B cell (primary cell): ENCODE results near the gene ZBTB8A. TPM values are rescaled to one million over a fixed set of nuclear protein-coding genes. Genes with fewer than 3 reads are reported as not detected.

ENCODE experiments used
- ATAC-seq: fragments of 200-7000 bp; cut with Tn5 transposase; one replicate; pipeline ENCODE4 v1.10.0; 2021; ENCODE audit warnings: low read depth, mild to moderate bottlenecking, moderate number of reproducible peaks, moderate library complexity
- CTCF ChIA-PET: fragments of 350-600 bp; sonication (Branson Sonifier 250); formaldehyde crosslinking; loops from one replicate; lab custom pipeline; 2021; ENCODE audit warnings: antibody characterized with exemption, inconsistent platforms; lab: Charles Lee
- POLR2A ChIA-PET: fragments of 350-600 bp; sonication (Branson Sonifier 250); formaldehyde crosslinking; loops from one replicate; lab custom pipeline; 2021; ENCODE audit warnings: antibody characterized with exemption; lab: Charles Lee
- DNase-seq: peaks from one replicate; pipeline ENCODE4 v3.0.0; 2013
- H2AFZ ChIP-seq: 2 replicates; pipeline ENCODE4 v1.6.1; 2012; ENCODE audit warnings: mild to moderate bottlenecking, low read depth, low read length; ENCODE audit not compliant: insufficient read depth, poor library complexity, severe bottlenecking
- H3K27ac ChIP-seq, 2 donors: 1 replicate in 1 of 2; 2 replicates in 1 of 2; pipeline ENCODE4 v1.5.1; 2012 to 2013; ENCODE audit warnings: low read length in 2 of 2, mild to moderate bottlenecking in 2 of 2, moderate library complexity in 1 of 2
- H3K27me3 ChIP-seq, 4 experiments: fragments of 200-600 bp in 1 of 4; sonication (generic) in 1 of 4; replicated peaks in 1 of 4; 1 replicate in 2 of 4; 2 replicates in 2 of 4; pipeline versions ENCODE4 v1.6.1 to v1.7.0; 2013 to 2016; ENCODE audit warnings: low read length in 3 of 4, mild to moderate bottlenecking in 2 of 4, mixed read lengths in 1 of 4, moderate library complexity in 1 of 4; ENCODE audit not compliant: insufficient read depth in 4 of 4, control insufficient read depth in 3 of 4; ENCODE audit errors: control extremely low read depth in 1 of 4
- H3K36me3 ChIP-seq, 2 experiments: replicated peaks in 1 of 2; 1 replicate in 1 of 2; 2 replicates in 1 of 2; pipeline versions ENCODE4 v1.6.1 to v1.7.1; 2013; ENCODE audit warnings: low read length in 1 of 2; ENCODE audit not compliant: insufficient read depth in 2 of 2, control insufficient read depth in 1 of 2; ENCODE audit errors: control extremely low read depth in 1 of 2, extremely low read depth in 1 of 2
- H3K4me1 ChIP-seq, 2 donors: fragments of 200-600 bp in 1 of 2; sonication (generic) in 1 of 2; 1 replicate in 1 of 2; 2 replicates in 1 of 2; pipeline versions ENCODE4 v1.5.1 to v1.6.1; 2013 to 2017; ENCODE audit warnings: low read length in 2 of 2; ENCODE audit not compliant: control insufficient read depth in 2 of 2, insufficient read depth in 2 of 2
- H3K4me2 ChIP-seq: replicated peaks from 2 replicates; pipeline ENCODE3; 2012; ENCODE audit warnings: mild to moderate bottlenecking, low read depth, low read length; ENCODE audit not compliant: poor library complexity, severe bottlenecking
- H3K4me3 ChIP-seq, 5 experiments: fragments of 200-600 bp in 1 of 5; sonication (generic) in 1 of 5; 1 replicate in 3 of 5; 2 replicates in 2 of 5; pipeline versions ENCODE4 v1.5.1 to v1.7.0; 2011 to 2016; ENCODE audit warnings: low read length in 4 of 5, mild to moderate bottlenecking in 4 of 5, low read depth in 2 of 5, control low read depth in 1 of 5, moderate library complexity in 1 of 5; ENCODE audit not compliant: insufficient read depth in 1 of 5; ENCODE audit errors: control extremely low read depth in 1 of 5, extremely low read depth in 1 of 5
- H3K79me2 ChIP-seq: fragments of 200-600 bp; sonication (generic); one replicate; pipeline ENCODE4 v1.6.0; 2016; ENCODE audit warnings: low read length; ENCODE audit not compliant: control insufficient read depth, insufficient read depth
- H3K9ac ChIP-seq: fragments of 200-600 bp; sonication (generic); 2 replicates; pipeline ENCODE4 v1.6.1; 2017; ENCODE audit warnings: mild to moderate bottlenecking, low read length, moderate library complexity
- H3K9me3 ChIP-seq, 3 donors: one replicate each; pipeline versions ENCODE4 v1.6.1 to v1.7.1; 2013; ENCODE audit warnings: low read length in 2 of 3; ENCODE audit not compliant: control insufficient read depth in 2 of 3, insufficient read depth in 1 of 3; ENCODE audit errors: control extremely low read depth in 1 of 3
- H4K20me1 ChIP-seq: 2 replicates; pipeline ENCODE4 v1.6.0; 2012; ENCODE audit warnings: mild to moderate bottlenecking, low read length; ENCODE audit not compliant: insufficient read depth, control insufficient read depth, poor library complexity, severe bottlenecking
- H3K27ac Mint-ChIP-seq: one replicate; pipeline ENCODE4 v1.8.0; 2021; ENCODE audit warnings: mixed read lengths
- H3K27me3 Mint-ChIP-seq: one replicate; pipeline ENCODE4 v1.8.0; 2021; ENCODE audit warnings: mixed read lengths
- H3K4me1 Mint-ChIP-seq: one replicate; pipeline ENCODE4 v1.8.0; 2021; ENCODE audit warnings: mixed read lengths
- H3K4me3 Mint-ChIP-seq: one replicate; pipeline ENCODE4 v1.8.0; 2021; ENCODE audit warnings: mixed read lengths
- H3K9me3 Mint-ChIP-seq: one replicate; pipeline ENCODE4 v1.8.0; 2022; ENCODE audit warnings: mixed read lengths; ENCODE audit not compliant: insufficient read depth
- EZH2 ChIP-seq: IDR thresholded peaks from 2 replicates; pipeline ENCODE4 v1.6.1; 2012; ENCODE audit warnings: borderline replicate concordance, low read depth, mild to moderate bottlenecking, moderate library complexity, low read length; ENCODE audit not compliant: insufficient read depth, poor library complexity, severe bottlenecking
- WGBS: methylation state at CpG from one replicate; pipeline ENCODE4 v1.1.5; 2013; ENCODE audit warnings: missing lambda C conversion rate; ENCODE audit not compliant: insufficient coverage; 5-methylcytosine and 5-hydroxymethylcytosine counted together
- intact Hi-C: fragments of 100-400 bp; cut with micrococcal nuclease; formaldehyde crosslinking; loops from one replicate; pipeline ENCODE4 v1.10.0; 2022
- polyA plus RNA-seq: library from polyadenylated mRNA; depleted of rRNA; stranded (reverse); fragments of >200 nt; gene quantifications from 2 replicates; pipeline ENCODE4 v1.2.3, GENCODE V29; 2012
- total RNA-seq, 2 donors: library from RNA; stranded (reverse); fragments of 120-200 nt in 1 of 2; gene quantifications; 1 replicate in 1 of 2; 2 replicates in 1 of 2; pipeline versions ENCODE4 v1.2.3 to v1.2.4, GENCODE V29; 2013 to 2022
- TF ChIP-seq, protein P1 (sequence below): fragments of 200-600 bp; IDR thresholded peaks from one replicate; pipeline ENCODE4 v1.8.0; 2022; ENCODE audit warnings: antibody characterized with exemption, mild to moderate bottlenecking

The ZBTB8A gene
- total and polyA plus RNA-seq, 2 donors (not counting 1 experiment from before 2014, with no cell fraction given), result 0.04 to 0.17 TPM

DNA sequence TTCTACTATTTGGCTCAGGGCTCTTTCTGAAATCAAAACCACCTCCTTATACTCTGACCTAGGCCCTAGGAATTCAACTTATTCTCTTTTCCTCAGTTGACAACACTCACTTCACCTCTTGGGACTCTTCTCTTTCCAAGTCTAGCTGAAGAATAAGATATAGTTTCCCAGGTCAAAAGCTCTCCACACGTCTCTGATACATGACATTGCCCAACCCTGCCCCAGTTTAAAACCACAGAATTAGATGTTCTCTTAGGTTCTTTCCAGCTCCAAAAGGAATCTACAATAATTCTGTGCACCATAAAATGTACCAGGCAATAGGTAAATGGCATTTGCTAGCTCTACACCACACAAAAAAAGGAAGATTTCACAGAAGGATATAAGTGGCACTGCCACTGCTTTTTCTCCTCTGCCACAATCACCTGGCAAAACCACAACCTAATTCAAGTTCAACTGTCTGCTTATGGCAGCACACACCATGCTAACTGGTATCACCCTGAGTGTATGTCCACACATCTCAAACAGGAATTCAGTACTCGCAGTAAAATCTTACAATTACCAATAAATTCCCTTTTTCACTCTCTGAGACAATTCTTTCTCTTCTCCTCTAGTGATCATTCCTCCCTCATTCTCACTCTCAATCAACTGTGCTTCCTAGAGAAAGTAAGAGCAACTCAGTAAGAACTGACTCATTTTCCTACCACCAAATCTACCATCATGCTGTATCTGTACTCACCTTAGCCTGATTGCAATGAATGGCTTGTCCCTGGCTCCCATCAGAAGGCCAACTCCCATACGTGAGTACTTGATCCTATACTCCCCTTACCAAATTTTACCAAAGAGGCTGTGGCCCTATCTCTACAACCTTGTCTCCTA is 83.8 kb downstream of the ZBTB8A start:
- Mint-ChIP-seq H3K9me3 (no peaks in the 10 kb centered on the region), H3K27me3 (no peaks in the 10 kb centered on the region), H3K27ac (peak overlapping the region; percentile 70), H3K4me3 (no peak overlapping the region), H3K4me1 (peaks cover 23% of the 10 kb centered on the region)
- H3K79me2 ChIP-seq, result no peaks in the 10 kb centered on the region
- peak overlapping the region; percentile 32 for H3K4me2 ChIP-seq
- no peaks in the 10 kb centered on the region for H3K9me3 ChIP-seq
- no peaks in the 10 kb centered on the region for H4K20me1 ChIP-seq
- H3K9ac ChIP-seq, result no peak overlapping the region
- no peak for DNase-seq
- no peak overlapping the region for H3K4me3 ChIP-seq
- no peaks in the 10 kb centered on the region for H3K27me3 ChIP-seq
- peak overlapping the region; percentile 11 to 66 for H3K27ac ChIP-seq
- ATAC-seq, result no peak
- peak overlapping the region; percentile 52 for H2AFZ ChIP-seq
- peaks cover 12 to 15% of the 10 kb centered on the region in 2 donors for H3K4me1 ChIP-seq
- POLR2A ChIA-PET, result no interaction called here
- CTCF ChIA-PET, result no interaction called here
- intact Hi-C loops, result no loop called here
- H3K36me3 ChIP-seq, result peaks cover 5 to 26% of the 10 kb centered on the region in 2 experiments
- TF ChIP-seq, protein P1, sequence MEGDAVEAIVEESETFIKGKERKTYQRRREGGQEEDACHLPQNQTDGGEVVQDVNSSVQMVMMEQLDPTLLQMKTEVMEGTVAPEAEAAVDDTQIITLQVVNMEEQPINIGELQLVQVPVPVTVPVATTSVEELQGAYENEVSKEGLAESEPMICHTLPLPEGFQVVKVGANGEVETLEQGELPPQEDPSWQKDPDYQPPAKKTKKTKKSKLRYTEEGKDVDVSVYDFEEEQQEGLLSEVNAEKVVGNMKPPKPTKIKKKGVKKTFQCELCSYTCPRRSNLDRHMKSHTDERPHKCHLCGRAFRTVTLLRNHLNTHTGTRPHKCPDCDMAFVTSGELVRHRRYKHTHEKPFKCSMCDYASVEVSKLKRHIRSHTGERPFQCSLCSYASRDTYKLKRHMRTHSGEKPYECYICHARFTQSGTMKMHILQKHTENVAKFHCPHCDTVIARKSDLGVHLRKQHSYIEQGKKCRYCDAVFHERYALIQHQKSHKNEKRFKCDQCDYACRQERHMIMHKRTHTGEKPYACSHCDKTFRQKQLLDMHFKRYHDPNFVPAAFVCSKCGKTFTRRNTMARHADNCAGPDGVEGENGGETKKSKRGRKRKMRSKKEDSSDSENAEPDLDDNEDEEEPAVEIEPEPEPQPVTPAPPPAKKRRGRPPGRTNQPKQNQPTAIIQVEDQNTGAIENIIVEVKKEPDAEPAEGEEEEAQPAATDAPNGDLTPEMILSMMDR, result no peak
- TF ChIP-seq EZH2, result no peak
- WGBS, result 50% methylated on average over 3 of the region's 3 CpGs

DNA sequence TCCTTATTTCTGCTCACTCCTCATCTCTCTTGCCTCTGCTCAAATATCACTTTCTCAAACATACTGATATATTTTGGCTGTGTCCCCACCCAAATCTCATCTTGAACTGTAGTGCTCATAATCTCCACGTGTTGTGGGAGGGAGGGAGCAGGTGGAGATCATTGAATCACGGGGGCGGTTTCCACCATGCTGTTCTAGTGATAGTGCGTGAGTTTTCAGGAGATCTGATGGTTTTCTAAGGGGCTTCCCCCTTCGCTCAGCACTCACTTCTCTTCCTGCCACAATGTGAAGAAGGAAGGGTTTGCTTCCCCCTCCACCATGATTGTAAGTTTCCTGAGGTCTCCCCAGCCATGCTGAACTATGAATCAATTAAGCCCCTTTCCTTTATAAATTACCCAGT is 84.5 kb downstream of the ZBTB8A start:
- Mint-ChIP-seq H3K4me1 (peaks cover 23% of the 10 kb centered on the region), H3K4me3 (peak overlapping the region; percentile 9), H3K9me3 (no peaks in the 10 kb centered on the region), H3K27me3 (no peaks in the 10 kb centered on the region), H3K27ac (peak overlapping the region; percentile 70)
- Histone ChIP-seq H3K9me3 (no peaks in the 10 kb centered on the region), H3K36me3 (peaks cover 5 to 26% of the 10 kb centered on the region in 2 experiments), H3K27ac (peak overlapping the region; percentile 11 to 66), H3K4me1 (peaks cover 12 to 16% of the 10 kb centered on the region in 2 donors), H3K4me2 (peak overlapping the region; percentile 32), H3K4me3 (no peak overlapping the region), H3K79me2 (no peaks in the 10 kb centered on the region), H2AFZ (peak overlapping the region; percentile 52), H4K20me1 (no peaks in the 10 kb centered on the region), H3K9ac (no peak overlapping the region), H3K27me3 (no peaks in the 10 kb centered on the region)
- intact Hi-C loops, result no loop called here
- TF ChIP-seq EZH2, result no peak
- TF ChIP-seq, protein P1, result no peak
- WGBS, result no CpG with 5 or more reads among the region's 5 CpGs
- DNase-seq (peak; percentile 44), ATAC-seq (peak; percentile 28)
- POLR2A ChIA-PET, result no interaction called here
- CTCF ChIA-PET, result no interaction called here
